DOHH2 (cell line): Measurements from ENCODE around the gene ACTMAP.

Experiments used
- H3F3A ChIP-seq: fragments of 200-600 bp; sonication (generic), shearing (Covaris generic); 2 replicates; pipeline ENCODE4 v1.6.0; 2016; ENCODE audit warnings: antibody characterized with exemption, mild to moderate bottlenecking; ENCODE audit not compliant: control insufficient read depth, insufficient read depth
- H3K27ac ChIP-seq: fragments of 200-600 bp; sonication (generic); 2 replicates; pipeline ENCODE4 v1.5.1; 2014; ENCODE audit warnings: low read depth, mild to moderate bottlenecking, low read length, moderate library complexity
- H3K27me3 ChIP-seq: fragments of 200-600 bp; sonication (generic); 2 replicates; pipeline ENCODE4 v1.6.1; 2014; ENCODE audit warnings: mild to moderate bottlenecking, low read length, mixed read lengths; ENCODE audit not compliant: control insufficient read depth
- H3K36me3 ChIP-seq: fragments of 200-600 bp; sonication (generic); 2 replicates; pipeline ENCODE4 v1.6.1; 2014; ENCODE audit warnings: mild to moderate bottlenecking, low read length, moderate library complexity, mixed read lengths; ENCODE audit not compliant: control insufficient read depth
- H3K4me1 ChIP-seq: fragments of 200-600 bp; sonication (generic); 2 replicates; pipeline ENCODE4 v1.6.1; 2014; ENCODE audit warnings: mild to moderate bottlenecking, low read length, mixed read lengths; ENCODE audit not compliant: control insufficient read depth
- H3K4me2 ChIP-seq: fragments of 200-600 bp; sonication (generic); 2 replicates; pipeline ENCODE4 v1.6.0; 2014; ENCODE audit warnings: mild to moderate bottlenecking, low read length, moderate library complexity
- H3K4me3 ChIP-seq: fragments of 200-600 bp; sonication (generic); 2 replicates; pipeline ENCODE4 v1.5.1; 2014; ENCODE audit warnings: mild to moderate bottlenecking, low read length, mixed read lengths
- H3K79me2 ChIP-seq: fragments of 200-600 bp; sonication (generic); 2 replicates; pipeline ENCODE4 v1.6.1; 2014; ENCODE audit warnings: mild to moderate bottlenecking, low read length, mixed read lengths; ENCODE audit not compliant: control insufficient read depth
- H3K9me2 ChIP-seq: fragments of 200-600 bp; sonication (generic); replicated peaks from 2 replicates; pipeline ENCODE4 v1.6.1; 2014; ENCODE audit warnings: mild to moderate bottlenecking, low read length, mixed read lengths; ENCODE audit not compliant: control insufficient read depth
- H3K9me3 ChIP-seq: fragments of 200-600 bp; sonication (generic); 2 replicates; pipeline ENCODE4 v1.6.1; 2014; ENCODE audit warnings: antibody characterized with exemption, low read length, mixed read lengths; ENCODE audit not compliant: control insufficient read depth, insufficient read depth
- H4K20me1 ChIP-seq: fragments of 200-600 bp; sonication (generic); 2 replicates; pipeline ENCODE4 v1.6.0; 2014; ENCODE audit warnings: low read depth, mild to moderate bottlenecking, antibody characterized with exemption, low read length, moderate library complexity; ENCODE audit not compliant: control insufficient read depth, insufficient read depth
- CTCF ChIP-seq: fragments of 200-600 bp; sonication (generic); IDR thresholded peaks from one replicate; pipeline ENCODE4 v1.5.1; 2014; ENCODE audit warnings: antibody characterized with exemption, mild to moderate bottlenecking, low read depth, low read length; ENCODE audit not compliant: poor library complexity, severe bottlenecking
- EZH2phosphoT487 ChIP-seq: fragments of 200-600 bp; sonication (generic); IDR thresholded peaks from 2 replicates; pipeline ENCODE4 v1.6.1; 2017; ENCODE audit warnings: borderline replicate concordance, mild to moderate bottlenecking, antibody characterized with exemption, low read length, moderate library complexity, mixed read lengths

The ACTMAP gene

DNA sequence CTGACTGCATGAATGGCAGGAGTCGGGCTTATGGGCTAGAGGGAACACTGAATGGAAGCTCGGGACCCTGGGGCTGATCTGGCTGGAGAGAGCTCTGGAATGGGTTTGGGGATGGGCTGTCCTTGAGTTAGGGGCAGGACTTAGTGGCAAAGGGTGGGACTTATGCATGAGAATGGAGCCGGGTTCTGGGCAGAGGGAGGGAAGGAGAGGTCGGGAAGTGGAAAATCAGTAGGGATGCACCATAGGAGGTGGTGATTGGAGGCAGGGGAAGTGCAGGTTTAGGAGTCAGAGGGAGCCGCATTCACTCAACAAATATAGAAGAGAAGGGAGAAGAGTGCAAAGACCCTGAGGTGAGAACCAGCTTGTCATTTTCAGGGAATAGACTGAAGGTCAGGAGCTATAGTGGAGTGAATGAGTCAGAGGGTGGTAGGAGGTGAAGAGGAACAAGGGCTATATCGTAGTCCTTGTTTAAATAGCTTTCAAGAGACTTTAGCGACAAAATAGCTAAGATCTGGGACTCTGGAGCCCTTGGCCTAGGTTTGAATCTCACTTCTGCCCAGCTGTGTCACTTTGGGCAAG is 28.5 kb upstream of the ACTMAP start:
- Histone ChIP-seq H3K36me3 (peaks cover 6% of the 10 kb centered on the region; the same call in 1 of the 2 replicates), H3K9me2 (no peaks in the 10 kb centered on the region), H3K4me1 (peaks cover 44% of the 10 kb centered on the region), H3F3A (peaks cover 18% of the 10 kb centered on the region), H3K4me2 (peak overlapping the region; percentile 93), H3K27ac (peak overlapping the region; percentile 99), H3K27me3 (no peaks in the 10 kb centered on the region), H3K4me3 (peak overlapping the region; percentile 89), H3K9me3 (no peaks in the 10 kb centered on the region), H3K79me2 (peaks cover 12% of the 10 kb centered on the region), H4K20me1 (no peaks in the 10 kb centered on the region)
- TF ChIP-seq EZH2phosphoT487: no peak
- TF ChIP-seq CTCF: no peak

GRCh38 chr19:40777937-40778705 is 27.8 kb upstream of the ACTMAP start, which contains the start of gene RAB4B:
Gene RAB4B (plus strand): TSS chr19:40778247. CDS start chr19:40778376, 129 bp downstream.
- H3F3A ChIP-seq: peaks cover 18% of the 10 kb centered on the region
- peaks cover 12% of the 10 kb centered on the region for H3K79me2 ChIP-seq
- H3K9me3 ChIP-seq: no peaks in the 10 kb centered on the region
- peak within 1 kb of the TSS; percentile 99 for H3K27ac ChIP-seq
- H3K4me1 ChIP-seq: peaks cover 51% of the 10 kb centered on the region
- H3K4me2 ChIP-seq: peak within 1 kb of the TSS; percentile 99
- H3K36me3 ChIP-seq: peaks cover 6% of the 10 kb centered on the region; the same call in 1 of the 2 replicates
- TF ChIP-seq CTCF: no peak
- no peak for TF ChIP-seq EZH2phosphoT487
- H3K9me2 ChIP-seq: no peaks in the 10 kb centered on the region
- H4K20me1 ChIP-seq: no peaks in the 10 kb centered on the region
- H3K4me3 ChIP-seq: peak within 1 kb of the TSS; percentile 89
- H3K27me3 ChIP-seq: no peaks in the 10 kb centered on the region

DNA sequence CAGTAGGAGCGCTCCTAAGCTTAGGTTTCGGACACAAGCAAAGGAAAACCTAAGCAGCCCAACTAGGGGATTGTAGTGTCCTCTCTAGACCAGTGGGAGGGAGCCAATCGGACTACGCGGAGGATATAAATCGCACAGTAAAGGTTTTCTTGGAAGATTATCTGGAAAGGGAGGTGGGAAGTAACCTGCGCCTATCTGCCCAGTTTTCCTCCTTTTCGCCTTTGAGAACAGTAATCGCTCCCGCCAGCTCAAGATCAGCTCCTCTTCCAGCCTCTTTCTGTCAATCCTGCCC is 27.3 kb upstream of the ACTMAP start:
- Histone ChIP-seq H3K9me3 (no peaks in the 10 kb centered on the region), H3K36me3 (peaks cover 6% of the 10 kb centered on the region; the same call in 1 of the 2 replicates), H3K4me2 (peak overlapping the region; percentile 99), H3K79me2 (peaks cover 12% of the 10 kb centered on the region), H3F3A (peaks cover 18% of the 10 kb centered on the region), H4K20me1 (no peaks in the 10 kb centered on the region), H3K4me3 (peak overlapping the region; percentile 89), H3K4me1 (peaks cover 51% of the 10 kb centered on the region), H3K27me3 (no peaks in the 10 kb centered on the region), H3K27ac (peak overlapping the region; percentile 99), H3K9me2 (no peaks in the 10 kb centered on the region)
- TF ChIP-seq CTCF (no peak), EZH2phosphoT487 (no peak)
